Prostate gland (tissue), 2 donors: ENCODE results near the gene P4HTM. TPM values are rescaled to one million over a fixed set of nuclear protein-coding genes. Genes with fewer than 3 reads are reported as not detected.

Experiments
- DNase-seq: peaks from one replicate; pipeline ENCODE4 v3.0.0-alpha.2; 2019; ENCODE audit warnings: low spot score
- H3K27ac ChIP-seq, 2 donors: fragments of 200-600 bp; sonication (generic); 2 replicates each; pipeline ENCODE4 v1.5.1; 2017 to 2019
- H3K27me3 ChIP-seq: fragments of 200-600 bp; sonication (generic); replicated peaks from 2 replicates; pipeline ENCODE4 v1.5.1; 2019; ENCODE audit not compliant: insufficient read depth
- H3K36me3 ChIP-seq, 2 donors: fragments of 200-600 bp; sonication (generic); 1 replicate in 1 of 2; 2 replicates in 1 of 2; pipeline versions ENCODE4 v1.5.1 to v1.8.1; 2017 to 2019
- H3K4me1 ChIP-seq: fragments of 200-600 bp; sonication (generic); replicated peaks from 2 replicates; pipeline ENCODE4 v1.5.1; 2019
- H3K4me3 ChIP-seq, 2 donors: fragments of 200-600 bp; sonication (generic); 2 replicates each; pipeline ENCODE4 v1.5.1; 2017 to 2019
- H3K9me3 ChIP-seq: fragments of 200-600 bp; sonication (generic); 2 replicates; pipeline ENCODE4 v1.5.1; 2017
- CTCF ChIP-seq, 4 experiments: fragments of 200-600 bp in 2 of 4; fragments of 450-650 bp in 2 of 4; sonication (generic) in 2 of 4; IDR thresholded peaks; 1 replicate in 3 of 4; 2 replicates in 1 of 4; pipeline ENCODE4 v1.5.1; 2016 to 2019; ENCODE audit warnings: antibody characterized with exemption in 4 of 4, mild to moderate bottlenecking in 2 of 4, moderate library complexity in 2 of 4
- POLR2A ChIP-seq: fragments of 450-650 bp; IDR thresholded peaks from one replicate; pipeline ENCODE4 v1.6.1; 2016; ENCODE audit warnings: antibody characterized with exemption, mild to moderate bottlenecking
- POLR2AphosphoS5 ChIP-seq: sonication (generic); formaldehyde crosslinking; IDR thresholded peaks from one replicate; pipeline ENCODE4 v1.6.1; 2017; ENCODE audit warnings: antibody characterized with exemption
- WGBS: methylation state at CpG from one replicate; pipeline ENCODE4 v1.1.5; 2018; 5-methylcytosine and 5-hydroxymethylcytosine counted together
- intact Hi-C: fragments of 100-400 bp; cut with DNase I; formaldehyde crosslinking; loops from one replicate; pipeline ENCODE4 v1.14.2; 2022
- total RNA-seq, 2 donors: library from RNA; depleted of rRNA; stranded (reverse); fragments of >200 nt; gene quantifications; one replicate each; pipeline ENCODE4 v1.1.0, GENCODE V29; 2016

P4HTM gene
- total RNA-seq, 2 donors from 2014 or later: 56.0 to 101 TPM

- DNase-seq: no peak
- Histone ChIP-seq H3K4me1 (peaks cover 13% of the 10 kb centered on the region), H3K9me3 (no peaks in the 10 kb centered on the region), H3K27me3 (no peaks in the 10 kb centered on the region), H3K27ac (no peak overlapping the region), H3K4me3 (no peak overlapping the region), H3K36me3 (no peaks in the 10 kb centered on the region)
- WGBS: 84% methylated on average over 16 of the region's 16 CpGs
- TF ChIP-seq POLR2AphosphoS5: no peak
- TF ChIP-seq POLR2A: no peak
- TF ChIP-seq CTCF (IDR thresholded peaks at IDR 0.05): no peak
- intact Hi-C loops: loop anchor here (5.0 to 10.0 kb wide), 2 partner anchors 87 to 410 kb away; partner anchors contain the start of genes ARIH2, RHOA and TCTA
Observed at GRCh38 chr3:49004352-49005302, 14.6 kb downstream of the P4HTM start.

GRCh38 chr3:49005303-49005680 is 15.3 kb downstream of the P4HTM start:
- intact Hi-C loops: loop anchor here (5.0 to 10.0 kb wide), 2 partner anchors 88 to 410 kb away; partner anchors contain the start of genes ARIH2, RHOA and TCTA
- H3K36me3 ChIP-seq: no peaks in the 10 kb centered on the region
- no peaks in the 10 kb centered on the region for H3K9me3 ChIP-seq
- no peak overlapping the region for H3K4me3 ChIP-seq
- WGBS: 84% methylated on average over 3 of the region's 3 CpGs
- H3K27ac ChIP-seq: no peak overlapping the region
- H3K27me3 ChIP-seq: no peaks in the 10 kb centered on the region
- no peak for TF ChIP-seq CTCF (IDR thresholded peaks at IDR 0.05)
- no peak for TF ChIP-seq POLR2AphosphoS5
- no peak for TF ChIP-seq POLR2A
- no peak for DNase-seq
- H3K4me1 ChIP-seq: peaks cover 13% of the 10 kb centered on the region

- no peaks in the 10 kb centered on the region for H3K36me3 ChIP-seq
- H3K9me3 ChIP-seq: no peaks in the 10 kb centered on the region
- peaks cover 13% of the 10 kb centered on the region for H3K4me1 ChIP-seq
- DNase-seq: no peak
- no peaks in the 10 kb centered on the region for H3K27me3 ChIP-seq
- H3K27ac ChIP-seq: peak overlapping the region in 1 of 2 donors; percentile 93
- H3K4me3 ChIP-seq: no peak overlapping the region
- TF ChIP-seq POLR2AphosphoS5: no peak
- no peak for TF ChIP-seq POLR2A
- TF ChIP-seq CTCF (IDR thresholded peaks at IDR 0.05): no peak
- intact Hi-C loops: loop anchor here (2.0 to 10.0 kb wide), 3 partner anchors 15 to 409 kb away; partner anchors contain the start of genes ARIH2, P4HTM, RHOA and TCTA
- WGBS: 90% methylated on average over 5 of the region's 5 CpGs
Observed at GRCh38 chr3:49005998-49006397, 16.0 kb downstream of the P4HTM start.

DNA sequence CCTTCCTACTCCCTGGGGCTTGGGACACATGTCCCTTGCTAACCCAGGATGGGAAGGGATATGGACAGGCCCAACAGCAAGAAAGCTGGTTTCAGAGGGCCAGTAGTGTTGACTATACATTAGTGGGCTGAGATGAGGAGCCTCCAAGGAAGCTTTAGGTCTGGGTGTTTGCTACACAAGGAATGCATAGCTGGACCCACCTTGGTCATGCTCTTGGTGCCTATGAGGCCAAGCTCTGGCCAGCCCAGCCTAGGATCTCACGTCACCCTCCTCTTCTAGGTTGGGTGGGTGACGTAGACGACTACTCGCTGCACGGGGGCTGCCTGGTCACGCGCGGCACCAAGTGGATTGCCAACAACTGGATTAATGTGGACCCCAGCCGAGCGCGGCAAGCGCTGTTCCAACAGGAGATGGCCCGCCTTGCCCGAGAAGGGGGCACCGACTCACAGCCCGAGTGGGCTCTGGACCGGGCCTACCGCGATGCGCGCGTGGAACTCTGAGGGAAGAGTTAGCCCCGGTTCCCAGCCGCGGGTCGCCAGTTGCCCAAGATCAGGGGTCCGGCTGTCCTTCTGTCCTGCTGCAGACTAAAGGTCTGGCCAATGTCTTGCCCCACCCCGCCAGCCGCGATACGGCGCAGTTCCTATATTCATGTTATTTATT is 16.5 kb downstream of the P4HTM start:
- no peaks in the 10 kb centered on the region for H3K36me3 ChIP-seq
- intact Hi-C loops: loop anchor here (2.0 to 10.0 kb wide), 3 partner anchors 16 to 408 kb away; partner anchors contain the start of genes ARIH2, P4HTM, RHOA and TCTA
- no peaks in the 10 kb centered on the region for H3K9me3 ChIP-seq
- no peak for DNase-seq
- peak overlapping the region; percentile 55 to 67 for H3K4me3 ChIP-seq
- H3K4me1 ChIP-seq: peaks cover 13% of the 10 kb centered on the region
- no peaks in the 10 kb centered on the region for H3K27me3 ChIP-seq
- peak overlapping the region; percentile 93 to 97 for H3K27ac ChIP-seq
- WGBS: 3% methylated on average over 31 of the region's 32 CpGs
- TF ChIP-seq CTCF (IDR thresholded peaks at IDR 0.05) (no peak), POLR2A (no peak), POLR2AphosphoS5 (no peak)
